Hepatocyte (in vitro differentiated cells): ENCODE results near the gene XPR1. TPM values are rescaled to one million over a fixed set of nuclear protein-coding genes. Genes with fewer than 3 reads are reported as not detected.

ENCODE experiments used
- DNase-seq: peaks from one replicate; pipeline ENCODE4 v3.0.0-alpha.2; 2016; ENCODE audit warnings: low spot score
- H2AFZ ChIP-seq: fragments of 200-600 bp; sonication (generic); 2 replicates; pipeline ENCODE4 v1.6.0; 2016; ENCODE audit warnings: antibody characterized with exemption, mild to moderate bottlenecking
- H3K27ac ChIP-seq: fragments of 200-600 bp; sonication (generic); 2 replicates; pipeline ENCODE4 v1.5.1; 2016; ENCODE audit warnings: mild to moderate bottlenecking
- H3K27me3 ChIP-seq: fragments of 200-600 bp; sonication (generic); 2 replicates; pipeline ENCODE4 v1.6.1; 2016
- H3K36me3 ChIP-seq: fragments of 200-600 bp; sonication (generic); replicated peaks from 2 replicates; pipeline ENCODE4 v1.5.1; 2016; ENCODE audit warnings: low read depth; ENCODE audit not compliant: insufficient read depth
- H3K4me1 ChIP-seq: fragments of 200-600 bp; sonication (generic); 2 replicates; pipeline ENCODE4 v1.5.1; 2016; ENCODE audit warnings: mild to moderate bottlenecking, moderate library complexity; ENCODE audit not compliant: insufficient read depth
- H3K4me2 ChIP-seq: fragments of 200-600 bp; sonication (generic); 2 replicates; pipeline ENCODE4 v1.6.0; 2016
- H3K4me3 ChIP-seq: fragments of 200-600 bp; sonication (generic); 2 replicates; pipeline ENCODE4 v1.5.1; 2016; ENCODE audit warnings: mild to moderate bottlenecking
- H3K79me2 ChIP-seq: fragments of 200-600 bp; sonication (generic); 2 replicates; pipeline ENCODE4 v1.6.0; 2017; ENCODE audit warnings: mild to moderate bottlenecking
- H3K9me2 ChIP-seq: fragments of 200-600 bp; sonication (generic); replicated peaks from 2 replicates; pipeline ENCODE4 v1.6.0; 2017; ENCODE audit warnings: mild to moderate bottlenecking; ENCODE audit not compliant: insufficient read depth
- H3K9me3 ChIP-seq: fragments of 200-600 bp; sonication (generic); 2 replicates; pipeline ENCODE4 v1.5.1; 2016; ENCODE audit warnings: low read depth, mild to moderate bottlenecking
- H4K20me1 ChIP-seq: fragments of 200-600 bp; sonication (generic); 2 replicates; pipeline ENCODE4 v1.6.0; 2016; ENCODE audit warnings: mild to moderate bottlenecking; ENCODE audit not compliant: insufficient read depth, poor library complexity, severe bottlenecking
- CTCF ChIP-seq: fragments of 200-600 bp; sonication (generic); IDR thresholded peaks from 2 replicates; pipeline ENCODE4 v1.5.1; 2016; ENCODE audit warnings: antibody characterized with exemption, mild to moderate bottlenecking; ENCODE audit not compliant: poor library complexity
- EZH2 ChIP-seq: fragments of 200-600 bp; sonication (generic); IDR thresholded peaks from 2 replicates; pipeline ENCODE4 v1.6.1; 2016; ENCODE audit warnings: antibody characterized with exemption, mild to moderate bottlenecking, borderline replicate concordance
- EZH2phosphoT487 ChIP-seq: fragments of 200-600 bp; sonication (generic); IDR thresholded peaks from one replicate; pipeline ENCODE4 v1.6.1; 2018; ENCODE audit warnings: antibody characterized with exemption, mild to moderate bottlenecking, low read depth, moderate library complexity; ENCODE audit not compliant: unreplicated experiment, severe bottlenecking
- WGBS: methylation state at CpG from one replicate; pipeline ENCODE4 v1.1.6; 2016; ENCODE audit warnings: low lambda C conversion rate; ENCODE audit errors: missing lambda C conversion rate; 5-methylcytosine and 5-hydroxymethylcytosine counted together
- polyA plus RNA-seq: library from polyadenylated mRNA; unstranded; fragments of >200 nt; fragmentation: Nextera tagmentation; extraction: Ambion mirVana; gene quantifications from 2 replicates; pipeline ENCODE4 v1.2.1, GENCODE V29; 2016
- total RNA-seq: library from RNA; depleted of rRNA; stranded (reverse); fragments of >200 nt; gene quantifications from 2 replicates; pipeline ENCODE4 v1.2.3, GENCODE V29; 2014

XPR1 gene
- total and polyA plus RNA-seq, 2 experiments from 2014 or later = 18.2 to 41.5 TPM

GRCh38 chr1:180836449-180836848 lies 204.6 kb downstream of the XPR1 start:
- Histone ChIP-seq H3K4me1 (no peaks in the 10 kb centered on the region), H3K27me3 (no peaks in the 10 kb centered on the region), H3K79me2 (no peaks in the 10 kb centered on the region), H3K4me2 (no peak overlapping the region), H3K4me3 (no peak overlapping the region), H2AFZ (no peak overlapping the region), H3K9me3 (peaks cover 20% of the 10 kb centered on the region), H4K20me1 (no peaks in the 10 kb centered on the region), H3K9me2 (no peaks in the 10 kb centered on the region), H3K27ac (no peak overlapping the region), H3K36me3 (no peaks in the 10 kb centered on the region)
- WGBS = 98% methylated on average over 6 of the region's 6 CpGs
- TF ChIP-seq EZH2 = no peak
- TF ChIP-seq EZH2phosphoT487 = no peak
- no peak for TF ChIP-seq CTCF
- DNase-seq = no peak

GRCh38 chr1:180837020-180837419 lies 205.2 kb downstream of the XPR1 start:
- no peak overlapping the region for H3K4me2 ChIP-seq
- DNase-seq = no peak
- no peak overlapping the region for H3K27ac ChIP-seq
- H3K79me2 ChIP-seq = no peaks in the 10 kb centered on the region
- no peaks in the 10 kb centered on the region for H3K4me1 ChIP-seq
- 83% methylated on average over 3 of the region's 3 CpGs for WGBS
- H3K9me3 ChIP-seq = peaks cover 20% of the 10 kb centered on the region
- no peak overlapping the region for H2AFZ ChIP-seq
- H3K27me3 ChIP-seq = no peaks in the 10 kb centered on the region
- no peak overlapping the region for H3K4me3 ChIP-seq
- TF ChIP-seq EZH2phosphoT487 = no peak
- TF ChIP-seq CTCF = no peak
- no peak for TF ChIP-seq EZH2
- H4K20me1 ChIP-seq = no peaks in the 10 kb centered on the region
- no peaks in the 10 kb centered on the region for H3K9me2 ChIP-seq
- H3K36me3 ChIP-seq = no peaks in the 10 kb centered on the region

- no peak for DNase-seq
- Histone ChIP-seq H3K9me2 (no peaks in the 10 kb centered on the region), H3K4me2 (no peak overlapping the region), H2AFZ (no peak overlapping the region), H3K36me3 (no peaks in the 10 kb centered on the region), H3K9me3 (peaks cover 7% of the 10 kb centered on the region), H3K4me3 (no peak overlapping the region), H3K4me1 (no peaks in the 10 kb centered on the region), H4K20me1 (no peaks in the 10 kb centered on the region), H3K27me3 (no peaks in the 10 kb centered on the region), H3K79me2 (no peaks in the 10 kb centered on the region), H3K27ac (no peak overlapping the region)
- 98% methylated on average over 3 of the region's 3 CpGs for WGBS
- TF ChIP-seq EZH2 (no peak), EZH2phosphoT487 (no peak), CTCF (no peak)
Observed at GRCh38 chr1:180838535-180838934, 206.7 kb downstream of the XPR1 start.

- Histone ChIP-seq H3K27ac (no peak overlapping the region), H2AFZ (no peak overlapping the region), H3K9me2 (no peaks in the 10 kb centered on the region), H4K20me1 (no peaks in the 10 kb centered on the region), H3K79me2 (no peaks in the 10 kb centered on the region), H3K4me2 (no peak overlapping the region), H3K4me3 (no peak overlapping the region), H3K36me3 (no peaks in the 10 kb centered on the region), H3K9me3 (no peaks in the 10 kb centered on the region), H3K27me3 (no peaks in the 10 kb centered on the region), H3K4me1 (no peaks in the 10 kb centered on the region)
- no peak for DNase-seq
- 86% methylated on average over 4 of the region's 4 CpGs for WGBS
- TF ChIP-seq EZH2 (no peak), EZH2phosphoT487 (no peak), CTCF (no peak)
Observed at GRCh38 chr1:180839547-180839946, 207.7 kb downstream of the XPR1 start.
